HCT116 (cell line): ENCODE results near the gene TMEM214.

Experiments
- CTCF ChIP-seq, 3 experiments: fragments of 200-600 bp in 1 of 3; sonication (generic) in 1 of 3; IDR thresholded peaks in 2 of 3; conservative IDR thresholded peaks in 1 of 3; 2 replicates each; pipeline ENCODE4 v1.5.1; 2012 to 2017; ENCODE audit warnings: low read depth in 2 of 3, low read length in 2 of 3, antibody characterized with exemption in 1 of 3, borderline replicate concordance in 1 of 3, control low read depth in 1 of 3, mild to moderate bottlenecking in 1 of 3, mixed read lengths in 1 of 3, mixed run types in 1 of 3, moderate library complexity in 1 of 3; ENCODE audit not compliant: insufficient read depth in 1 of 3
- EGR1 ChIP-seq: IDR thresholded peaks from 2 replicates; pipeline ENCODE4 v1.6.1; 2012; ENCODE audit warnings: low read depth
- EZH2 ChIP-seq: fragments of 200-600 bp; sonication (generic); IDR thresholded peaks from 2 replicates; pipeline ENCODE4 v1.6.1; 2017; ENCODE audit warnings: antibody characterized with exemption, mixed run types
- EZH2phosphoT487 ChIP-seq: fragments of 200-600 bp; IDR thresholded peaks from 2 replicates; pipeline ENCODE4 v1.6.1; 2018; ENCODE audit warnings: antibody characterized with exemption, borderline replicate concordance
- JUND ChIP-seq: IDR thresholded peaks from 2 replicates; pipeline ENCODE4 v1.6.1; 2012
- POLR2A ChIP-seq: IDR thresholded peaks from 2 replicates; pipeline ENCODE4 v1.7.0; 2011; ENCODE audit warnings: borderline replicate concordance; ENCODE audit not compliant: insufficient read depth, insufficient read length; ENCODE audit errors: extremely low read depth
- POLR2AphosphoS5 ChIP-seq: IDR thresholded peaks from 2 replicates; pipeline ENCODE4 v1.6.1; 2011; ENCODE audit warnings: mild to moderate bottlenecking, low read depth, low read length, moderate library complexity
- SIN3A ChIP-seq: IDR thresholded peaks from 2 replicates; pipeline ENCODE4 v1.6.1; 2012; ENCODE audit warnings: low read depth
- SRF ChIP-seq: IDR thresholded peaks from 2 replicates; pipeline ENCODE4 v1.6.1; 2012; ENCODE audit warnings: low read depth
- TCF7L2 ChIP-seq: IDR thresholded peaks from 2 replicates; pipeline ENCODE4 v1.7.0; 2011; ENCODE audit warnings: borderline replicate concordance, inconsistent platforms; ENCODE audit not compliant: insufficient read depth, insufficient read length; ENCODE audit errors: extremely low read depth
- YY1 ChIP-seq: IDR thresholded peaks from 2 replicates; pipeline ENCODE4 v1.6.1; 2011; ENCODE audit warnings: low read length, low read depth, moderate library complexity, mild to moderate bottlenecking; ENCODE audit not compliant: insufficient replicate concordance; ENCODE audit errors: extremely low read depth
- ZBTB33 ChIP-seq: IDR thresholded peaks from 2 replicates; pipeline ENCODE4 v1.6.1; 2011; ENCODE audit warnings: mild to moderate bottlenecking, low read length, moderate library complexity; ENCODE audit not compliant: insufficient replicate concordance; ENCODE audit errors: extremely low read depth
- ZNF274 ChIP-seq: fragments of 200-500 bp; sonication (Bioruptor generic); IDR thresholded peaks from 2 replicates; pipeline ENCODE4 v1.6.1; 2014; ENCODE audit warnings: mild to moderate bottlenecking, low read depth, low read length, inconsistent platforms
- TF ChIP-seq, protein P1 (sequence below): IDR thresholded peaks from 2 replicates; pipeline ENCODE4 v1.6.1; 2012; ENCODE audit warnings: low read depth

DNA sequence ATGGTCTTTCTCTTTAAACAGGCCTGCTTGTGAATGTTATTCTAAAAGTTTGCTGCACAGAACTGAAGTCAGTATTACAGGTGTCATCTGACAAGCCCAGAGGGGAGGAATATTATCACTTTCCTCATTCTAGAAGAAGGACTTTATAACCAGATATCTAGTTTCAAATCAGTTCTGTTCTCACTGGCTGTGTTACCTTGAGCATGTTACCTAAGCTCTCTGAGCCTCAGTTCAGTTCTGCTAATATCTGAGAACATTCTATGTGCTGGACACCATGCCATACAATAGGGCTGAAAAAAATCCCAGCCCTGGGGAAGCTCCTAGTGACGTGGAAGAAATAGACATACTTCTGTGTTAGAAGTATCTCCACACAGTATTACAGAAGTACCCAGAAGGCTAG lies 34.4 kb upstream of the TMEM214 start:
- TF ChIP-seq POLR2AphosphoS5 = no peak
- TF ChIP-seq EZH2 = no peak
- no peak for TF ChIP-seq CTCF (IDR thresholded peaks at IDR 0.05 in 2 of 3, conservative IDR thresholded peaks at IDR 0.05 in 1 of 3; ENCODE audit: borderline replicate concordance in 1 of 3, insufficient read depth in 1 of 3, low read depth in 2 of 3, low read length in 2 of 3)
- no peak for TF ChIP-seq YY1
- TF ChIP-seq POLR2A = no peak
- no peak for TF ChIP-seq EZH2phosphoT487
- no peak for TF ChIP-seq SRF
- no peak for TF ChIP-seq SIN3A
- TF ChIP-seq EGR1 = no peak
- no peak for TF ChIP-seq TCF7L2
- no peak for TF ChIP-seq JUND
- TF ChIP-seq, protein P1, sequence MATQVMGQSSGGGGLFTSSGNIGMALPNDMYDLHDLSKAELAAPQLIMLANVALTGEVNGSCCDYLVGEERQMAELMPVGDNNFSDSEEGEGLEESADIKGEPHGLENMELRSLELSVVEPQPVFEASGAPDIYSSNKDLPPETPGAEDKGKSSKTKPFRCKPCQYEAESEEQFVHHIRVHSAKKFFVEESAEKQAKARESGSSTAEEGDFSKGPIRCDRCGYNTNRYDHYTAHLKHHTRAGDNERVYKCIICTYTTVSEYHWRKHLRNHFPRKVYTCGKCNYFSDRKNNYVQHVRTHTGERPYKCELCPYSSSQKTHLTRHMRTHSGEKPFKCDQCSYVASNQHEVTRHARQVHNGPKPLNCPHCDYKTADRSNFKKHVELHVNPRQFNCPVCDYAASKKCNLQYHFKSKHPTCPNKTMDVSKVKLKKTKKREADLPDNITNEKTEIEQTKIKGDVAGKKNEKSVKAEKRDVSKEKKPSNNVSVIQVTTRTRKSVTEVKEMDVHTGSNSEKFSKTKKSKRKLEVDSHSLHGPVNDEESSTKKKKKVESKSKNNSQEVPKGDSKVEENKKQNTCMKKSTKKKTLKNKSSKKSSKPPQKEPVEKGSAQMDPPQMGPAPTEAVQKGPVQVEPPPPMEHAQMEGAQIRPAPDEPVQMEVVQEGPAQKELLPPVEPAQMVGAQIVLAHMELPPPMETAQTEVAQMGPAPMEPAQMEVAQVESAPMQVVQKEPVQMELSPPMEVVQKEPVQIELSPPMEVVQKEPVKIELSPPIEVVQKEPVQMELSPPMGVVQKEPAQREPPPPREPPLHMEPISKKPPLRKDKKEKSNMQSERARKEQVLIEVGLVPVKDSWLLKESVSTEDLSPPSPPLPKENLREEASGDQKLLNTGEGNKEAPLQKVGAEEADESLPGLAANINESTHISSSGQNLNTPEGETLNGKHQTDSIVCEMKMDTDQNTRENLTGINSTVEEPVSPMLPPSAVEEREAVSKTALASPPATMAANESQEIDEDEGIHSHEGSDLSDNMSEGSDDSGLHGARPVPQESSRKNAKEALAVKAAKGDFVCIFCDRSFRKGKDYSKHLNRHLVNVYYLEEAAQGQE = no peak
- TF ChIP-seq ZBTB33 = no peak
- no peak for TF ChIP-seq ZNF274
